GM21360 (cell line): ENCODE results near the gene SERPINE3.

ENCODE experiments used
- ATAC-seq: cut with Tn5 transposase; IDR thresholded peaks from one replicate; pipeline ENCODE4 v1.9.1; 2021; ENCODE audit warnings: mild to moderate bottlenecking, moderate library complexity; ENCODE audit not compliant: unreplicated experiment

Gene SERPINE3

GRCh38 chr13:51360489-51360888 is 21.0 kb downstream of the SERPINE3 start:
- no peak for ATAC-seq

GRCh38 chr13:51361106-51361505 is 21.6 kb downstream of the SERPINE3 start:
- ATAC-seq: no peak

GRCh38 chr13:51363625-51364024 is 24.1 kb downstream of the SERPINE3 start:
- no peak for ATAC-seq

- ATAC-seq: no peak
Measured at GRCh38 chr13:51364404-51365008, 25.0 kb downstream of the SERPINE3 start.

- no peak for ATAC-seq
Measured at GRCh38 chr13:51370116-51370515, 30.6 kb downstream of the SERPINE3 start.

- ATAC-seq: no peak
Measured at GRCh38 chr13:51370811-51371210, 31.3 kb downstream of the SERPINE3 start.

GRCh38 chr13:51371768-51372399 is 32.4 kb downstream of the SERPINE3 start:
- ATAC-seq: no peak

- no peak for ATAC-seq
Measured at GRCh38 chr13:51373451-51373850, 34.0 kb downstream of the SERPINE3 start.

GRCh38 chr13:51380269-51380668 is 40.8 kb downstream of the SERPINE3 start:
- ATAC-seq: no peak

GRCh38 chr13:51385114-51385513 is 45.6 kb downstream of the SERPINE3 start:
- ATAC-seq: no peak

GRCh38 chr13:51394724-51395123 is 55.2 kb downstream of the SERPINE3 start:
- no peak for ATAC-seq

- ATAC-seq: peak; percentile 83
Measured at GRCh38 chr13:51396352-51396751, 56.9 kb downstream of the SERPINE3 start.

- no peak for ATAC-seq
Measured at GRCh38 chr13:51397262-51397941, 57.9 kb downstream of the SERPINE3 start.

GRCh38 chr13:51405176-51405575 is 65.7 kb downstream of the SERPINE3 start:
- no peak for ATAC-seq

GRCh38 chr13:51412431-51412830 is 72.9 kb downstream of the SERPINE3 start:
- no peak for ATAC-seq
